Lung (tissue), 12 donors: Measurements from ENCODE around the gene STEEP1. TPM values are rescaled to one million over a fixed set of nuclear protein-coding genes. Genes with fewer than 3 reads are reported as not detected.
A peak's percentile ranks its signal among the peaks of the same experiment; 100 is the strongest.

Experiments
- ATAC-seq: fragments of 200-7000 bp; cut with Tn5 transposase; one replicate; pipeline ENCODE4 v1.9.1; 2020; ENCODE audit warnings: moderate number of reproducible peaks; ENCODE audit not compliant: insufficient read depth, low FRiP score
- DNase-seq, 3 donors: peaks; one replicate each; pipeline ENCODE4 v3.0.0-alpha.2; 2013 to 2017
- H3K27ac ChIP-seq, 2 donors: one replicate each; pipeline ENCODE4 v1.5.1; 2013; ENCODE audit warnings: mild to moderate bottlenecking in 2 of 2, moderate library complexity in 2 of 2, control low read depth in 1 of 2, inconsistent platforms in 1 of 2, low read depth in 1 of 2, low read length in 1 of 2
- H3K27me3 ChIP-seq, 3 donors: one replicate each; pipeline ENCODE4 v1.5.1; 2013; ENCODE audit warnings: low read length in 2 of 3; ENCODE audit not compliant: control insufficient read depth in 3 of 3, insufficient read depth in 3 of 3
- H3K36me3 ChIP-seq, 4 donors: one replicate each; pipeline ENCODE4 v1.5.1; 2013; ENCODE audit warnings: low read length in 4 of 4, mild to moderate bottlenecking in 1 of 4, moderate library complexity in 1 of 4; ENCODE audit not compliant: control insufficient read depth in 4 of 4, insufficient read depth in 4 of 4
- H3K4me1 ChIP-seq, 5 donors: one replicate each; pipeline ENCODE4 v1.5.1; 2013; ENCODE audit warnings: low read length in 5 of 5, mild to moderate bottlenecking in 2 of 5, moderate library complexity in 1 of 5; ENCODE audit not compliant: control insufficient read depth in 5 of 5, insufficient read depth in 5 of 5
- H3K4me3 ChIP-seq: one replicate; pipeline ENCODE4 v1.5.1; 2013; ENCODE audit warnings: mild to moderate bottlenecking, control low read depth, moderate library complexity
- H3K9ac ChIP-seq, 2 donors: one replicate each; pipeline ENCODE4 v1.5.1; 2013; ENCODE audit warnings: low read length in 2 of 2, control low read depth in 1 of 2; ENCODE audit not compliant: insufficient read depth in 1 of 2
- H3K9me3 ChIP-seq, 4 donors: one replicate each; pipeline ENCODE4 v1.5.1; 2013; ENCODE audit warnings: low read length in 3 of 4, mild to moderate bottlenecking in 1 of 4, moderate library complexity in 1 of 4; ENCODE audit not compliant: control insufficient read depth in 4 of 4, insufficient read depth in 3 of 4
- WGBS, 2 donors: extraction: QIAGEN DNeasy Blood & Tissue Kit; methylation state at CpG; one replicate each; pipeline ENCODE4 v1.1.7; 2013; 5-methylcytosine and 5-hydroxymethylcytosine counted together
- polyA plus RNA-seq, 2 donors: library from polyadenylated mRNA; stranded (reverse); fragments of 200-250 nt; gene quantifications; one replicate each; pipeline ENCODE4 v1.2.1, GENCODE V29; 2013
- total RNA-seq, 2 donors: library from RNA; depleted of rRNA in 1 of 2; stranded (reverse); fragments of >200 nt in 1 of 2; gene quantifications; one replicate each; pipeline ENCODE4 v1.2.1, GENCODE V29; 2014 to 2021
- TF ChIP-seq, protein P1 (sequence below): IDR thresholded peaks from 2 replicates; pipeline ENCODE4 v1.5.1; 2012; ENCODE audit warnings: mild to moderate bottlenecking; ENCODE audit errors: control extremely low read depth, extremely low read depth
- donor health status: control.
- donor health status: control.
- donor health status: Bipolar disorder and iron deficiency.
- donor health status: healthy.
- donor health status: DM: yes; HTN: yes; CAD: no.

Gene STEEP1
- total and polyA plus RNA-seq, 4 donors: 8.3 to 40.8 (median 18.2) TPM

DNA sequence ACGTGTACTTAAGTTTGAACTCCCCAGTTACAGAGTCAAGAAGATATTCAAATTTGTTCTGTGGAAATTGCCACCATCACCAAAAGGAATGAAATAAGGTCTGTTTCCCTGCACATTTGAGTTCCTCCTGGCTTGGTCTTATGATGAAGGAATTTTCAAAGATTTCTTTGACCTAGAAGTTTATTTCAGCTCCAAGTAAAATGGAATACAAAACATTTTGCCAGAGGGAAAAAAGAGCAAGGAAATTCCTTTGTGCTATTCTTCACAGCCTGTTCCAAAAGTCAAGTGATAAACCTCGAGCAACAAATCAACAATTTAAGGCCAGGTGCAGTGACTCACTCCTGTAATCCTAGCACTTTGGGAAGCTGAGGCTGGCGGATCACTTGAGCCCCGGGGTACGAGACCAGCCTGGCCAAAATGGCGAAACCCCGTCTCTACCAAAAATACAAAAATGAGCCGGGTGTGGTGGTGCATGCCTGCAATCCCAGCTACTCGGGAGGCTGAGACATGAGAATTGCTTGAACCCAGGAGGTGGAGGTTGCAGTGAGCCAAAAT is 37.6 kb upstream of the STEEP1 start:
- Histone ChIP-seq H3K4me1 (peaks cover 0 to 3% (median 0%) of the 10 kb centered on the region in 5 donors), H3K9ac (no peak overlapping the region), H3K27me3 (no peaks in the 10 kb centered on the region), H3K4me3 (no peak overlapping the region), H3K27ac (no peak overlapping the region), H3K36me3 (peaks cover 0 to 2% (median 0%) of the 10 kb centered on the region in 4 donors), H3K9me3 (no peaks in the 10 kb centered on the region)
- TF ChIP-seq, protein P1, sequence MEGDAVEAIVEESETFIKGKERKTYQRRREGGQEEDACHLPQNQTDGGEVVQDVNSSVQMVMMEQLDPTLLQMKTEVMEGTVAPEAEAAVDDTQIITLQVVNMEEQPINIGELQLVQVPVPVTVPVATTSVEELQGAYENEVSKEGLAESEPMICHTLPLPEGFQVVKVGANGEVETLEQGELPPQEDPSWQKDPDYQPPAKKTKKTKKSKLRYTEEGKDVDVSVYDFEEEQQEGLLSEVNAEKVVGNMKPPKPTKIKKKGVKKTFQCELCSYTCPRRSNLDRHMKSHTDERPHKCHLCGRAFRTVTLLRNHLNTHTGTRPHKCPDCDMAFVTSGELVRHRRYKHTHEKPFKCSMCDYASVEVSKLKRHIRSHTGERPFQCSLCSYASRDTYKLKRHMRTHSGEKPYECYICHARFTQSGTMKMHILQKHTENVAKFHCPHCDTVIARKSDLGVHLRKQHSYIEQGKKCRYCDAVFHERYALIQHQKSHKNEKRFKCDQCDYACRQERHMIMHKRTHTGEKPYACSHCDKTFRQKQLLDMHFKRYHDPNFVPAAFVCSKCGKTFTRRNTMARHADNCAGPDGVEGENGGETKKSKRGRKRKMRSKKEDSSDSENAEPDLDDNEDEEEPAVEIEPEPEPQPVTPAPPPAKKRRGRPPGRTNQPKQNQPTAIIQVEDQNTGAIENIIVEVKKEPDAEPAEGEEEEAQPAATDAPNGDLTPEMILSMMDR: no peak
- 80 to 88% methylated on average over 9 of the region's 9 CpGs for WGBS, 2 donors
- ATAC-seq: no peak
- no peak for DNase-seq

DNA sequence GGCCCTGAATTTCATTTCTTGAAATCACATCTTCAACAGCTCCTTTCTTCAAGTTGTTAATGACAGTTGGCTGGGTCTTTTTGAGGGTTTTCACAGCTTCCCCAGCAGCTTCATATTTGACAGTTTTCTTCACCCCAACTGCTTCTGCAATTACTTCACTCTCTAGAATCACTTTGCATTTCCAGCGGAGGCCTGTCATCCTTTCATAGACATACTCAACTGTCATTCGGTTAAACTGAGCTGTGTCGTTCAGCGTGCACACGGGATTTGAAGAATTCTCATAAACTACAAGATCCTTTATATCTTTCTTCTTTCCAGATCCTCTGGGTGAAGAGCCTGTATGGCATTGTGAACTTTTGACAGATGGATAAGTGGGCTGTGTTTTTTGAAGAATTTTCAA is 24.6 kb upstream of the STEEP1 start:
- Histone ChIP-seq H3K4me3 (no peak overlapping the region), H3K36me3 (peaks cover 0 to 5% (median 2%) of the 10 kb centered on the region in 4 donors), H3K9ac (no peak overlapping the region), H3K9me3 (peaks cover 0 to 2% (median 0%) of the 10 kb centered on the region in 4 donors), H3K27me3 (no peaks in the 10 kb centered on the region), H3K4me1 (no peaks in the 10 kb centered on the region), H3K27ac (no peak overlapping the region)
- TF ChIP-seq, protein P1: no peak
- 96% methylated on average over 5 of the region's 5 CpGs for WGBS, 2 donors
- DNase-seq (no peak), ATAC-seq (no peak)

DNA sequence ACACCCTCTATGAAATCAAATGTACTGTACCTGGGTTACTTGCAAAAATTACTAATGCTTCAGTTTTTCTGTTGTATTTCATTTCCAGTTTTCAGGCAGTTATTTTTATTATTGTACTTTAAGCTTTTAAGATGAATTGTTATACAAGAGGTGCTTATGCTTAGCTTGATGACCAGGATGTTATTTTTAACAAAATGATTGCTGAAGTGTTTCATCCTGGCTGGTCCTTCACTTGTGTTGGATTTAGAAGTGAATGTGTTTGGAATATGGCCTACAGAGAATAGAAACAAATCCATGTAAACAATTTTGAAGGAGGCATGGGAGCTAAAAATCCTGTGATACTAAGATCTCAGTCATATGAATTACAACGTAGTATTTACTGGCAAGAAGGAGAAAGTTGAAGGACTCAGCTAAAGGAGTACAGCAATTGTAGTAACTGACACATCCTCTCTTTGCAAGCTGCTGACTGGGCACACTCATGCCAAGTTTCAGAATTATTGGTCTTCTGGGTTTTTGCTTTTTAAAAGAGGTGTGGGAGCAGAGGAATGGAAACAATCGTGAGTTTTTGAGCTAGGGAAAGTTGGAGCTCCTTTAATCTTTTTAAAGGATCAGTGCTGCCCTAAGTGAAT is 18.3 kb upstream of the STEEP1 start:
- WGBS, 2 donors: 60 to 71% methylated on average over 2 of the region's 2 CpGs
- DNase-seq: peak in 1 of 3 donors; percentile 1

More for the DNA sequence above, 18.3 kb upstream of the STEEP1 start:
- Histone ChIP-seq H3K36me3 (peaks cover 0 to 3% (median under 1%) of the 10 kb centered on the region in 4 donors), H3K9me3 (peaks cover 0 to 2% (median 0%) of the 10 kb centered on the region in 4 donors), H3K9ac (no peak overlapping the region), H3K27ac (no peak overlapping the region), H3K4me3 (no peak overlapping the region), H3K4me1 (no peaks in the 10 kb centered on the region), H3K27me3 (no peaks in the 10 kb centered on the region)
- TF ChIP-seq, protein P1: no peak
- no peak for ATAC-seq
